NCI-H187 treated with DMSO at 0.1 percent for 48 hours (cell line): ENCODE measurements around the gene ADCK2.
"Not testable (repeated sequence)": the region's sequence is repeated elsewhere in the genome, so short reads cannot be mapped to it uniquely, and the experiment has no call there.

Experiments used
- DNase-seq: peaks from one replicate; lab custom pipeline; 2025; lab: John Stamatoyannopoulos, UW

The ADCK2 gene

GRCh38 chr7:140673063-140673773, 473 bp downstream of the ADCK2 start:
- no peak for DNase-seq

GRCh38 chr7:140673774-140674155, 1.0 kb downstream of the ADCK2 start:
- no peak for DNase-seq

- no peak for DNase-seq
Observed at GRCh38 chr7:140674356-140674800, 1.6 kb downstream of the ADCK2 start.

GRCh38 chr7:140674899-140675701, 2.4 kb downstream of the ADCK2 start:
- no peak for DNase-seq

GRCh38 chr7:140675726-140676125, 3.0 kb downstream of the ADCK2 start:
- no peak for DNase-seq

- DNase-seq = no peak
Observed at GRCh38 chr7:140676306-140676705, 3.6 kb downstream of the ADCK2 start.

- DNase-seq = not testable (repeated sequence)
Observed at GRCh38 chr7:140676956-140677355, 4.2 kb downstream of the ADCK2 start.

GRCh38 chr7:140677496-140677895, 4.8 kb downstream of the ADCK2 start:
- no peak for DNase-seq

GRCh38 chr7:140678081-140678815, 5.5 kb downstream of the ADCK2 start:
- DNase-seq = no peak

GRCh38 chr7:140678816-140679130, 6.0 kb downstream of the ADCK2 start:
- no peak for DNase-seq

GRCh38 chr7:140679186-140679585, 6.4 kb downstream of the ADCK2 start:
- no peak for DNase-seq

GRCh38 chr7:140680886-140681285, 8.1 kb downstream of the ADCK2 start:
- DNase-seq = no peak

- DNase-seq = no peak
Observed at GRCh38 chr7:140681766-140682165, 9.0 kb downstream of the ADCK2 start.

- DNase-seq = no peak
Observed at GRCh38 chr7:140683657-140684056, 10.9 kb downstream of the ADCK2 start.

- no peak for DNase-seq
Observed at GRCh38 chr7:140684066-140684950, 11.6 kb downstream of the ADCK2 start.

GRCh38 chr7:140685407-140686087, 12.8 kb downstream of the ADCK2 start:
- no peak for DNase-seq

GRCh38 chr7:140686921-140687320, 14.2 kb downstream of the ADCK2 start:
- no peak for DNase-seq

GRCh38 chr7:140688341-140688740, 15.6 kb downstream of the ADCK2 start:
- no peak for DNase-seq

- DNase-seq = no peak
Observed at GRCh38 chr7:140689199-140690152, 16.7 kb downstream of the ADCK2 start.
